HL-60 (cell line): Measurements from ENCODE around the gene ABHD5.

Experiments used
- DNase-seq, 2 experiments: peaks; one replicate each; pipeline ENCODE4 v3.0.0-alpha.2; 2010 to 2020; ENCODE audit warnings: low read depth in 1 of 2, low spot score in 1 of 2
- H3K27ac ChIP-seq: fragments of 250-450 bp; sonication (Bioruptor Pico); replicated peaks from 2 replicates; pipeline ENCODE4 v1.5.1; 2020; ENCODE audit warnings: mild to moderate bottlenecking, moderate library complexity
- H3K27me3 ChIP-seq: fragments of 250-450 bp; sonication (Bioruptor Pico); 2 replicates; pipeline ENCODE4 v1.5.1; 2021; ENCODE audit warnings: mild to moderate bottlenecking, moderate library complexity; ENCODE audit not compliant: insufficient read depth, poor library complexity, severe bottlenecking
- H3K4me3 ChIP-seq: replicated peaks from 2 replicates; pipeline ENCODE4 v1.5.1; 2011; ENCODE audit warnings: mild to moderate bottlenecking, control low read depth, low read length; ENCODE audit not compliant: insufficient read depth
- CTCF ChIP-seq: IDR thresholded peaks from one replicate; pipeline ENCODE4 v1.5.1; 2011; ENCODE audit warnings: low read length, control low read depth, inconsistent platforms; ENCODE audit not compliant: insufficient read depth
- GABPA ChIP-seq: IDR thresholded peaks from 2 replicates; pipeline ENCODE4 v1.6.1; 2012; ENCODE audit warnings: low read depth
- POLR2AphosphoS5 ChIP-seq: IDR thresholded peaks from 2 replicates; pipeline ENCODE4 v1.6.1; 2012; ENCODE audit warnings: low read depth
- SPI1 ChIP-seq: IDR thresholded peaks from 2 replicates; pipeline ENCODE4 v1.6.1; 2012; ENCODE audit warnings: low read depth, mild to moderate bottlenecking, borderline replicate concordance
- TF ChIP-seq, protein P1 (sequence below): IDR thresholded peaks from 2 replicates; pipeline ENCODE4 v1.6.1; 2012; ENCODE audit warnings: low read depth; ENCODE audit not compliant: insufficient replicate concordance

ABHD5 gene

GRCh38 chr3:43752905-43753304, 62.2 kb downstream of the ABHD5 start:
- TF ChIP-seq, protein P1, sequence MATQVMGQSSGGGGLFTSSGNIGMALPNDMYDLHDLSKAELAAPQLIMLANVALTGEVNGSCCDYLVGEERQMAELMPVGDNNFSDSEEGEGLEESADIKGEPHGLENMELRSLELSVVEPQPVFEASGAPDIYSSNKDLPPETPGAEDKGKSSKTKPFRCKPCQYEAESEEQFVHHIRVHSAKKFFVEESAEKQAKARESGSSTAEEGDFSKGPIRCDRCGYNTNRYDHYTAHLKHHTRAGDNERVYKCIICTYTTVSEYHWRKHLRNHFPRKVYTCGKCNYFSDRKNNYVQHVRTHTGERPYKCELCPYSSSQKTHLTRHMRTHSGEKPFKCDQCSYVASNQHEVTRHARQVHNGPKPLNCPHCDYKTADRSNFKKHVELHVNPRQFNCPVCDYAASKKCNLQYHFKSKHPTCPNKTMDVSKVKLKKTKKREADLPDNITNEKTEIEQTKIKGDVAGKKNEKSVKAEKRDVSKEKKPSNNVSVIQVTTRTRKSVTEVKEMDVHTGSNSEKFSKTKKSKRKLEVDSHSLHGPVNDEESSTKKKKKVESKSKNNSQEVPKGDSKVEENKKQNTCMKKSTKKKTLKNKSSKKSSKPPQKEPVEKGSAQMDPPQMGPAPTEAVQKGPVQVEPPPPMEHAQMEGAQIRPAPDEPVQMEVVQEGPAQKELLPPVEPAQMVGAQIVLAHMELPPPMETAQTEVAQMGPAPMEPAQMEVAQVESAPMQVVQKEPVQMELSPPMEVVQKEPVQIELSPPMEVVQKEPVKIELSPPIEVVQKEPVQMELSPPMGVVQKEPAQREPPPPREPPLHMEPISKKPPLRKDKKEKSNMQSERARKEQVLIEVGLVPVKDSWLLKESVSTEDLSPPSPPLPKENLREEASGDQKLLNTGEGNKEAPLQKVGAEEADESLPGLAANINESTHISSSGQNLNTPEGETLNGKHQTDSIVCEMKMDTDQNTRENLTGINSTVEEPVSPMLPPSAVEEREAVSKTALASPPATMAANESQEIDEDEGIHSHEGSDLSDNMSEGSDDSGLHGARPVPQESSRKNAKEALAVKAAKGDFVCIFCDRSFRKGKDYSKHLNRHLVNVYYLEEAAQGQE = no peak
- TF ChIP-seq POLR2AphosphoS5 = no peak
- no peak for TF ChIP-seq SPI1
- no peak for TF ChIP-seq GABPA
- no peak for TF ChIP-seq CTCF
- H3K27ac ChIP-seq = no peak overlapping the region
- H3K4me3 ChIP-seq = no peak overlapping the region
- no peaks in the 10 kb centered on the region for H3K27me3 ChIP-seq
- DNase-seq = no peak

GRCh38 chr3:43753741-43754715, 63.3 kb downstream of the ABHD5 start:
- no peaks in the 10 kb centered on the region for H3K27me3 ChIP-seq
- DNase-seq = no peak
- TF ChIP-seq GABPA (no peak), POLR2AphosphoS5 (no peak), SPI1 (no peak), CTCF (no peak)
- TF ChIP-seq, protein P1 = no peak
- no peak overlapping the region for H3K4me3 ChIP-seq
- no peak overlapping the region for H3K27ac ChIP-seq

- no peak overlapping the region for H3K27ac ChIP-seq
- H3K4me3 ChIP-seq = no peak overlapping the region
- no peaks in the 10 kb centered on the region for H3K27me3 ChIP-seq
- no peak for DNase-seq
- TF ChIP-seq, protein P1 = no peak
- TF ChIP-seq POLR2AphosphoS5 = no peak
- TF ChIP-seq SPI1 = no peak
Observed at GRCh38 chr3:43755516-43756200, 64.9 kb downstream of the ABHD5 start.
